ENCODE data around the gene CD99L2.
"Not testable (repeated sequence)": the region's sequence is repeated elsewhere in the genome, so short reads cannot be mapped to it uniquely, and the experiment has no call there.

The CD99L2 gene

GRCh38 chrX:150849996-150850720 is 48.3 kb downstream of the CD99L2 start:
- DNase-seq: no peak

DNA sequence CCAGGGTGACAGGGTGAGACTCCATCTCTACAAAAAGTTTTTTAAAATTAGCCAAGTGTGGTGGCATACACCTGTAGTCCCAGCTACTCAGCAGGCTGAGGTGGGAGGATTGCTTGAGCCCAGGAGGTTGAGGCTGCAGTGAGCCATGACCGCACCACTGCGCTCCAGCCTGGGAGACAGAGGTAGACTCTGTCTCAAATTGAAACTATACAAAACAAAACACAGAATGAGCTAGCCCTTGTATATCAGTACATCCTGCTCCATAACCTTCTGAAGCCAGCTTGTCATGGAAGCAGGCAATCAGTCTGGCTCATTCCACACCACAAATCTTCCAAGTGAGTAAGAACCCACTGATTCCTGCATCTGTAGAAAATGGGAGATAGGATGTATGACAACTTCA is 49.0 kb downstream of the CD99L2 start:
- DNase-seq: no peak

- DNase-seq: no peak
Measured at GRCh38 chrX:150848914-150849365, 49.5 kb downstream of the CD99L2 start.

- no peak for DNase-seq
Measured at GRCh38 chrX:150847088-150847487, 51.4 kb downstream of the CD99L2 start.

DNA sequence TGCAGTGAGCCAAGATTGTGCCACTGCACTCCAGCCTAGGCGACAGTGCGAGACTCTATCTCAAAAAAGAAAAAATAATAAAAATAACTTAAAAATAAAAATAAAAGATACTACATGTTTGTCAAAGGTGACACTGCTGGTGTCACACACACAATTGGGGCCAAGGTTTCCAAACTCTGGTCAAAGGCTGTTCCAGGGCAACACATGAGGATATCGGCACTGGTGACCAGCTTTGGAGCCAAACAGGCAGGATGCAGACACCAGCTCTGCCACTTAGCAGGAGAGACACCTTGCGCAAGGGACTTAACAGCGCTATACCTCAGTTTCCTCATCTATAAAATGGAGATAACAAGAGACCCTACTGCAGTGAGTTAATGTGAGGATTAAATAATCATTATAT is 52.3 kb downstream of the CD99L2 start:
- no peak for DNase-seq

- no peak for DNase-seq
Measured at GRCh38 chrX:150845091-150845490, 53.4 kb downstream of the CD99L2 start.

- DNase-seq: no peak
Measured at GRCh38 chrX:150844016-150844415, 54.5 kb downstream of the CD99L2 start.

DNA sequence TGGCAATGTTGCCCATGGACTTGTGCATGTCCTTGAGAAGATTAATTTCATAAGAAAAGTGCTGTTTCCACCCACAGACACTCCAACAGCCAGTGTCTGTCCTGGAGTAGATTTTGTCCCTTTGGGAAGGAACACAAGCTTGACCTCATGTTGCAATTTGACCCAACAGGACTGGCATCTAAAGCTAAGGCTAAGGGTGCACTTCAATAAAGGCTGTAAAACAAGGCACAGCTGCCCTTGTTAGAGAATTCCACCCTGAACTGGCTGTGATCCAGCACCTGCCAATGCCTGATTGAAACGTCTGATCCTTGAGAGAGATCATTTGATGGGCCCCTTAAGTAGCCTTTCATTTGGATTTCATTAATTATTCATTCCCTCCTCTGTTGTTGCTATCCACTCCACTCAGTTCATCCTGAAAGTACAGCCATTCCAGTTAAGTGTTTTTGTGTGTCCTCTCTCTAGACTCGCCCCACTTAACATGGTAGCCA is 56.2 kb downstream of the CD99L2 start:
- DNase-seq: no peak

DNA sequence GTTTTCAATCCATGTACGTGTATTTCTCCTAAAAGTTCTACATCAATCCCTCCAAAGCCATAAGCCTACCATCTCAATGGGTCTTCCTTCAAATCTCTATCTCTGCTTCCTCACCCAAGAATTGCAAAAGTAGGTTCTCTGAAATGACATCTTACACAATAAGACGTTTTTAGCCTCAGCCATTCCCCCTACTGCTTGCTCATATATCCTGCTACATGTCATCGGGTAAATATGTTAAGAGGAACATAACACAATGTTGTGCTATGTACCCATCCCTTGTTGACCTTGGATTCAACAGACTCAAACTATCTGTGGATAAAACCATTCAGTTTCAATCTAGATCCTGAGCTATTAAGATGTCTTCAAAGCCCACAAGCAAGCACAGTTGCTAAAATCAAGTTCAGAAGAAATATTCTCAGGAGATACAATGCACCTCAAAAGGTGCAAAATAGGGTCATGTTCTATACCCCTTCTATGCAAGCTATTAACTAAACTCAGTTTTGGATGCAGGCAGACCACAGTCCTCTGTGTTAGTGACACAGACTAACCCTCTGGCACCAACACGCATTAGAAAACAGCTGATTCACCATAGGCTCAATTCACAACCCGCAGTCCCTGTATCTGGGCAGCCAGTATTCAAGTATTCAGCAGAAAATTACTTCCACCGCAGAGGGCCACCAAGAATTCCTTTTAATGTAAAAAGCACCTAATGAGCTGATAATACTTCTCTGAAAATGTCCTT is 56.8 kb downstream of the CD99L2 start:
- no peak for DNase-seq

DNA sequence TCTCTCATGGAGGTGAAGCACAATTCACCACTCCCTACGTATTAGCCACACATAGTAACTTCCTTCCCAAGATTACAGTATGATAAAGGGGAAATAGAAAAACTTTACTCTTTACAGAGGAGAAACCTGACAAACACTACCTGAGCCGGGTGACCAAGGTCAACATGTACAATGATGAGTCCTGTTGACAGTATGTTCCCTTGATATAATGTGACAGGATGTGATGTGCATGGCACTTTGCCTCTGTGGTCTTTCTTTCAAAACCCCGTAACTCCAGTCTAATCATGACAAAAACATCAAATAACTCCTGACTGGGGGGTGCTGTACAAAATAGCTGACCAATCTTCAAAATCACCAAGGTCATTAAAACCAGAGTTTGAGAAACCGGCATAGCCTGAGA is 60.6 kb downstream of the CD99L2 start:
- no peak for DNase-seq

GRCh38 chrX:150834695-150835094 is 63.8 kb downstream of the CD99L2 start:
- no peak for DNase-seq

GRCh38 chrX:150833454-150834056 is 64.9 kb downstream of the CD99L2 start:
- DNase-seq: no peak

- no peak for DNase-seq
Measured at GRCh38 chrX:150831863-150832262, 66.6 kb downstream of the CD99L2 start.

- no peak for DNase-seq
Measured at GRCh38 chrX:150828785-150829184, 69.7 kb downstream of the CD99L2 start.

- not testable (repeated sequence) for DNase-seq
Measured at GRCh38 chrX:150824352-150824751, 74.1 kb downstream of the CD99L2 start.

GRCh38 chrX:150823826-150824225 is 74.6 kb downstream of the CD99L2 start:
- DNase-seq: not testable (repeated sequence)

- no peak for DNase-seq
Measured at GRCh38 chrX:150821971-150822370, 76.5 kb downstream of the CD99L2 start.

DNA sequence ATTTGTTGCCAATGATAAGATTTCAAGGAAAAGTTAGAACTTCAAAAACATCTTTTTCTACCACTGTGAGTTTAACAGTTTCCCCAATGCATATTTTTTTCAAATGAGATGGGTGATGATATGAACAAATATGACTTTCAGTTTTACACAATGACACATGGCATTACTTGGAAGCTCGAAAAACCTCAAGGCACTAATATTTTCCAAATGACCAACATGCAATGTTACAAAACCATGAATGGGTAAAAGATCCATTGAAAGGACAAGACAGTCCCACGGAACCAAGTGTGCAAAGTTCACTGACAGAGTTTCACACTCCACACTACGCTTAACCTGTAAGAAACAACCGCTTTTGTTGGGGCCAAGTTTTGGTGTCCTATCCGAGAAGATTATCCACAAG is 84.5 kb downstream of the CD99L2 start:
- DNase-seq: no peak

GRCh38 chrX:150806827-150807226 is 91.6 kb downstream of the CD99L2 start:
- no peak for DNase-seq

GRCh38 chrX:150805736-150806135 is 92.7 kb downstream of the CD99L2 start:
- no peak for DNase-seq

DNA sequence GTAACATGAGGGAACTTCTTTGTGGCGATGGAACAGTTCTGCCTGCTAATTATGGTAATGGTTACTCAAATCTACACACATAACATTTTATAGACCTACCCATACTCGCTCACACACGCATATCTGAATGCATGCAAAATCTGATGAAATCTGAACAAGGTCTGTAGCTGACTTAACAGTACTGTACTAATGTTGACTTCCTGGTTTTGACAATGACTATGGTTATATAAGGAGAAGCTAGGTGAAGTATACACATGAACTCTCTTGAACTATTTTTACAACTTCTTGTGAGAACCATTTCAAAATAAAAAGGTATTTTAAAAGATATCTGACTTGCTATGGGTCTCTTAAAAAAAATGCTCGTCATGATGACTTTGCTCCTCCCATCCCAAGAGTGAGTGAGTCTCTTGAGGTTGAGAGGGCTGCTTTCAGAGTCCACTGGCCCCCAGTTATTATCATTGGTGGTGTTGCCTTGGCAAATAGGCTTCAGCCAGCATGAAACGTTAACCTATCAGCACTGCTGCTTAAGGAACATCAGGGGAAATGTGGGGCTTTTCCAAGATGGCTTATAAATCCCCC is 105.4 kb downstream of the CD99L2 start:
- no peak for DNase-seq

DNA sequence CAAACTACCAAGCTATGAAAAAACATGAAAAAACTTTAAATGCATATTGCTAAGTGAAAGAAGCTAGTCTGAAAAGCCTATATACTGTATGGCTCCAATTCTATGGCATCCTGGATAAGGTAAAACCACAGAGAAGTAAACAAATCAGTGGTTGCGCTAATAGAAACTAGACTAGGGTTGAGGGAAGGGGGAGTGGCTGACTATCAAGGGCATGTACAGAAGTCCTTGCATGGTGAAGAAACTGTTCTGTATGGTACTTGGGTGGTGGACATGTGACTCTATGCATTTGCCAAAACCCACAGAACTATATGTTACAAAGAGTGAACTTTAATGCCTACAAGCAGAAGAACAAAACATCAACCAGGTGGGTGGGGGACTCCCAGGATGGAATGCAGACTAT is 108.4 kb downstream of the CD99L2 start:
- no peak for DNase-seq

GRCh38 chrX:150781677-150782076 is 116.8 kb downstream of the CD99L2 start:
- no peak for DNase-seq

DNA sequence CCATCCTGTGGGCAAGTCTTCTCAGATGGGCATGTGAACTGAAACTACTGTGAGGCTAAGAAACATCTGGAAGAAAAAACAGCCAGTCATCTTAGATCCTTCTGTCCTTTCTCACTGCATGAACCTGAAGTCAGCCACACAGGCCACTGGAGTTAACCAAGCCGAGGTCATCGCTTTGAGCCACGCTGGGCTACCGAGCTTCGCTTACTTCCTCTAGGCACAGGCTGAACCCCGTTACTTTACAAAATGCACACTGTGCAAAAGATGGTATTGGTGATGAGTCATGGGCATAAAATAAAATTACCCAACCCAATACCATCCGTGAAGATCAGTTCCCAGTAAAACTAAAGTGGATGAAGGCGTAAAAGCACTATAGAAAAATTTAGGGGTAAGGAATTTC is 119.1 kb downstream of the CD99L2 start:
- no peak for DNase-seq

Measured in CD4-positive, alpha-beta T cell treated with Interleukin-4 for 4 hours (primary cell).